ENCODE measurements around the gene CAPN15.

Gene CAPN15

DNA sequence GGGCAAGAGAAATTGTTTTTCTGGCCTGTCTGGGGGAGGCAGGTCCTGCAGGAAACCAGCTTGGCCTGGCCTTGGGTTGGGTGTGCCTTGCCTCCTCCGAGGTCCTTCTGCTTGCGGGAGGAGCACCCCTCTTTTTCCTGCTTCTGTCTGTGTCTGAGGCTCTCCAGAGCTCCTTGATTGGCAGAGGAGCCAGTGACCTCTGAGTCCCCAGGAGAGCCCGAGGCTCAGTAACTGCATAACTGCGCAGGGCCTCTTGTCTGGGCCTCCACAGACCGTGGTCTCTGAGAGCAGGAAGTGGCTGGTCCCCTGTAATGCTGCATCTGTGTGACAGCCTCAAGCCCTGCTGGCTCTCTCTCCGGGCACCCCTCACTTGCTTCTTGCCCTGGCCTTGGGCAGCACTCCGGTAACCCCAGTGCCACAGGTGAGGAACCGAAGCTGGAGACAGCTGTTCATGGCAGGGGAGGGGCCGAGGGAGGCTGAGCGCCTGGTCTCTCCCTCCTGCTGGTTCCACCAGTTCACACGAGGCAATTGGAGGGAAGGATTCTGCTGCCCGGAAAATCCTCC, 1.6 kb downstream of the CAPN15 start:
- TF ChIP-seq CREB1 (IDR thresholded peaks at IDR 0.05; ENCODE audit: low read depth) (no peak), CEBPB (IDR thresholded peaks at IDR 0.05) (no peak), ZBTB7A (IDR thresholded peaks at IDR 0.05; ENCODE audit: low read depth) (no peak; the same call in 1 of the 2 replicates), RAD21 (IDR thresholded peaks at IDR 0.05; ENCODE audit: low read depth) (no peak)
- TF ChIP-seq, protein P1, sequence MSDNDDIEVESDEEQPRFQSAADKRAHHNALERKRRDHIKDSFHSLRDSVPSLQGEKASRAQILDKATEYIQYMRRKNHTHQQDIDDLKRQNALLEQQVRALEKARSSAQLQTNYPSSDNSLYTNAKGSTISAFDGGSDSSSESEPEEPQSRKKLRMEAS (IDR thresholded peaks at IDR 0.05) = no peak

GRCh38 chr16:530111-530817, 2.8 kb downstream of the CAPN15 start:
- TF ChIP-seq TCF12 (IDR thresholded peaks at IDR 0.05; ENCODE audit: low read depth) (no peak), NFIC (IDR thresholded peaks at IDR 0.05) (peak; percentile 46), USF1 (IDR thresholded peaks at IDR 0.05) (peak; percentile 16; the same call in 1 of the 2 replicates), TEAD4 (IDR thresholded peaks at IDR 0.05) (0 out of 2 replicates have a peak, but pooled peaks have one; percentile 21), EP300 (IDR thresholded peaks at IDR 0.05; ENCODE audit: borderline replicate concordance) (0 out of 2 replicates have a peak, but pooled peaks have one; percentile 30), YY1 (IDR thresholded peaks at IDR 0.05; ENCODE audit: low read depth) (no peak), TAF1 (IDR thresholded peaks at IDR 0.05; ENCODE audit: low read depth) (no peak), RAD21 (IDR thresholded peaks at IDR 0.05; ENCODE audit: low read depth) (no peak), CREB1 (IDR thresholded peaks at IDR 0.05; ENCODE audit: low read depth) (no peak), CEBPB (IDR thresholded peaks at IDR 0.05) (no peak), ZBTB7A (IDR thresholded peaks at IDR 0.05; ENCODE audit: low read depth) (peak; percentile 10; the same call in 1 of the 2 replicates), FOXM1 (IDR thresholded peaks at IDR 0.05; ENCODE audit: borderline replicate concordance, low read depth) (no peak), EGR1 (IDR thresholded peaks at IDR 0.05) (no peak)
- TF ChIP-seq, protein P2, sequence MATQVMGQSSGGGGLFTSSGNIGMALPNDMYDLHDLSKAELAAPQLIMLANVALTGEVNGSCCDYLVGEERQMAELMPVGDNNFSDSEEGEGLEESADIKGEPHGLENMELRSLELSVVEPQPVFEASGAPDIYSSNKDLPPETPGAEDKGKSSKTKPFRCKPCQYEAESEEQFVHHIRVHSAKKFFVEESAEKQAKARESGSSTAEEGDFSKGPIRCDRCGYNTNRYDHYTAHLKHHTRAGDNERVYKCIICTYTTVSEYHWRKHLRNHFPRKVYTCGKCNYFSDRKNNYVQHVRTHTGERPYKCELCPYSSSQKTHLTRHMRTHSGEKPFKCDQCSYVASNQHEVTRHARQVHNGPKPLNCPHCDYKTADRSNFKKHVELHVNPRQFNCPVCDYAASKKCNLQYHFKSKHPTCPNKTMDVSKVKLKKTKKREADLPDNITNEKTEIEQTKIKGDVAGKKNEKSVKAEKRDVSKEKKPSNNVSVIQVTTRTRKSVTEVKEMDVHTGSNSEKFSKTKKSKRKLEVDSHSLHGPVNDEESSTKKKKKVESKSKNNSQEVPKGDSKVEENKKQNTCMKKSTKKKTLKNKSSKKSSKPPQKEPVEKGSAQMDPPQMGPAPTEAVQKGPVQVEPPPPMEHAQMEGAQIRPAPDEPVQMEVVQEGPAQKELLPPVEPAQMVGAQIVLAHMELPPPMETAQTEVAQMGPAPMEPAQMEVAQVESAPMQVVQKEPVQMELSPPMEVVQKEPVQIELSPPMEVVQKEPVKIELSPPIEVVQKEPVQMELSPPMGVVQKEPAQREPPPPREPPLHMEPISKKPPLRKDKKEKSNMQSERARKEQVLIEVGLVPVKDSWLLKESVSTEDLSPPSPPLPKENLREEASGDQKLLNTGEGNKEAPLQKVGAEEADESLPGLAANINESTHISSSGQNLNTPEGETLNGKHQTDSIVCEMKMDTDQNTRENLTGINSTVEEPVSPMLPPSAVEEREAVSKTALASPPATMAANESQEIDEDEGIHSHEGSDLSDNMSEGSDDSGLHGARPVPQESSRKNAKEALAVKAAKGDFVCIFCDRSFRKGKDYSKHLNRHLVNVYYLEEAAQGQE (IDR thresholded peaks at IDR 0.05; ENCODE audit: low read depth) = no peak
- TF ChIP-seq, protein P1 (IDR thresholded peaks at IDR 0.05) = 0 out of 2 replicates have a peak, but pooled peaks have one; percentile 21

- TF ChIP-seq ZBTB7A (IDR thresholded peaks at IDR 0.05; ENCODE audit: low read depth) = no peak
Observed at GRCh38 chr16:531494-532125, 4.1 kb downstream of the CAPN15 start.

GRCh38 chr16:533391-534123, 6.0 kb downstream of the CAPN15 start:
- no peak for TF ChIP-seq TAF1 (IDR thresholded peaks at IDR 0.05; ENCODE audit: low read depth)
- TF ChIP-seq, protein P1 (IDR thresholded peaks at IDR 0.05) = no peak
- no peak for TF ChIP-seq RAD21 (IDR thresholded peaks at IDR 0.05; ENCODE audit: low read depth)
- TF ChIP-seq EGR1 (IDR thresholded peaks at IDR 0.05) = no peak
- TF ChIP-seq TCF12 (IDR thresholded peaks at IDR 0.05; ENCODE audit: low read depth) = no peak
- no peak for TF ChIP-seq YY1 (IDR thresholded peaks at IDR 0.05; ENCODE audit: low read depth)
- TF ChIP-seq CEBPB (IDR thresholded peaks at IDR 0.05) = no peak
- no peak for TF ChIP-seq FOXM1 (IDR thresholded peaks at IDR 0.05; ENCODE audit: borderline replicate concordance, low read depth)
- TF ChIP-seq NFIC (IDR thresholded peaks at IDR 0.05) = no peak
- TF ChIP-seq, protein P2 (IDR thresholded peaks at IDR 0.05; ENCODE audit: low read depth) = no peak
- no peak for TF ChIP-seq EP300 (IDR thresholded peaks at IDR 0.05; ENCODE audit: borderline replicate concordance)
- TF ChIP-seq ZBTB7A (IDR thresholded peaks at IDR 0.05; ENCODE audit: low read depth) = no peak

- TF ChIP-seq ZBTB7A (IDR thresholded peaks at IDR 0.05; ENCODE audit: low read depth) = no peak
- peak; percentile 39; the same call in 1 of the 2 replicates for TF ChIP-seq TCF12 (IDR thresholded peaks at IDR 0.05; ENCODE audit: low read depth)
Observed at GRCh38 chr16:534135-534534, 6.6 kb downstream of the CAPN15 start.

Measured in Ishikawa (cell line).